K562 (cell line): Measurements from ENCODE around the gene ING5. TPM values are rescaled to one million over a fixed set of nuclear protein-coding genes. Genes with fewer than 3 reads are reported as not detected.

Experiments used
- ATAC-seq: fragments of 200-7000 bp; cut with Tn5 transposase; 3 replicates; pipeline ENCODE4 v1.9.1; 2020; ENCODE audit warnings: moderate library complexity
- BruUV-seq: library from RNA; stranded (reverse); fragments of 400-500 nt; replicated peaks from 2 replicates; lab custom pipeline; 2021; lab: Mats Ljungman, UMichigan
- CTCF ChIA-PET: fragments of 300-600 bp; formaldehyde crosslinking; extraction: SDS; loops from one replicate; lab custom pipeline; 2021; ENCODE audit warnings: low intra/inter-chr PET ratio; lab: Yijun Ruan, JAX
- POLR2A ChIA-PET: fragments of 300-600, 350-650 bp; sonication (Branson Sonifier 250); formaldehyde crosslinking; extraction: SDS; loops from one replicate; lab custom pipeline; 2021; ENCODE audit warnings: antibody characterized with exemption, inconsistent platforms; lab: Yijun Ruan, JAX
- DNase-seq, 4 experiments: peaks; one replicate each; pipeline versions ENCODE4 v3.0.0 to v3.0.0-alpha.2; 2011 to 2018; ENCODE audit warnings: low spot score in 3 of 4, mixed read lengths in 3 of 4; ENCODE audit errors: extremely low read depth in 1 of 4
- FAIRE-seq: peaks from 2 replicates; lab custom pipeline; 2011; peaks lifted over from hg19 to GRCh38; lab: Jason Lieb, UNC
- H2AFZ ChIP-seq: 2 replicates; pipeline ENCODE4 v1.6.0; 2011; ENCODE audit warnings: low read depth, low read length, control low read depth, inconsistent platforms
- H3K27ac ChIP-seq: fragments of 200-600 bp; 3 replicates; pipeline ENCODE4 v1.8.0; 2011; ENCODE audit warnings: low read depth, mild to moderate bottlenecking, control low read depth, inconsistent platforms, low read length, moderate library complexity, mixed read lengths; ENCODE audit errors: extremely low read depth
- H3K27me3 ChIP-seq, 2 experiments: fragments of 300-600 bp in 1 of 2; 2 replicates in 1 of 2; 3 replicates in 1 of 2; pipeline versions ENCODE4 v1.6.0 to v1.8.0; 2011; ENCODE audit warnings: inconsistent platforms in 2 of 2, low read length in 2 of 2, mild to moderate bottlenecking in 1 of 2, mixed read lengths in 1 of 2, moderate library complexity in 1 of 2; ENCODE audit not compliant: control insufficient read depth in 2 of 2, insufficient read depth in 2 of 2
- H3K36me3 ChIP-seq: fragments of 300-600 bp; 3 replicates; pipeline ENCODE4 v1.8.0; 2011; ENCODE audit warnings: mild to moderate bottlenecking, low read length, inconsistent platforms; ENCODE audit not compliant: control insufficient read depth, insufficient read depth
- H3K4me1 ChIP-seq, 2 experiments: fragments of 200-600 bp in 1 of 2; replicated peaks in 1 of 2; 2 replicates in 1 of 2; 3 replicates in 1 of 2; pipeline versions ENCODE4 v1.5.1 to v1.8.0; 2011; ENCODE audit warnings: inconsistent platforms in 2 of 2, low read length in 2 of 2, mild to moderate bottlenecking in 1 of 2, mixed read lengths in 1 of 2, moderate library complexity in 1 of 2; ENCODE audit not compliant: control insufficient read depth in 2 of 2, insufficient read depth in 2 of 2
- H3K4me2 ChIP-seq: 2 replicates; pipeline ENCODE4 v1.6.1; 2011; ENCODE audit warnings: low read length, control low read depth, inconsistent platforms, mixed read lengths; ENCODE audit not compliant: insufficient read depth
- H3K4me3 ChIP-seq: fragments of 200-600 bp; sonication (generic), shearing (Covaris generic); 2 replicates; pipeline ENCODE4 v1.5.1; 2016; ENCODE audit warnings: control low read depth, inconsistent platforms
- H3K79me2 ChIP-seq: fragments of 200-600 bp; 3 replicates; pipeline ENCODE4 v1.8.0; 2011; ENCODE audit warnings: low read length, inconsistent platforms; ENCODE audit not compliant: control insufficient read depth, insufficient read depth
- H3K9ac ChIP-seq, 2 experiments: 2 replicates each; pipeline versions ENCODE4 v1.6.0 to v1.6.1; 2011; ENCODE audit warnings: low read depth in 2 of 2, low read length in 2 of 2, control low read depth in 1 of 2, inconsistent platforms in 1 of 2, mild to moderate bottlenecking in 1 of 2, mixed read lengths in 1 of 2; ENCODE audit not compliant: insufficient read depth in 1 of 2
- H3K9me1 ChIP-seq: one replicate; pipeline ENCODE4 v1.6.0; 2011; ENCODE audit warnings: inconsistent platforms, mild to moderate bottlenecking, low read length, moderate library complexity; ENCODE audit not compliant: control insufficient read depth, insufficient read depth
- H3K9me3 ChIP-seq: replicated peaks from 2 replicates; pipeline ENCODE4 v1.5.1; 2011; ENCODE audit warnings: low read depth, low read length, inconsistent platforms; ENCODE audit not compliant: control insufficient read depth, insufficient read depth
- H4K20me1 ChIP-seq: replicated peaks from 2 replicates; pipeline ENCODE4 v1.6.1; 2011; ENCODE audit warnings: low read length, inconsistent platforms, mixed read lengths; ENCODE audit not compliant: control insufficient read depth, insufficient read depth
- ATF1 ChIP-seq, 2 experiments: fragments of 450-650 bp in 1 of 2; IDR thresholded peaks; 2 replicates each; pipeline ENCODE4 v1.6.1; 2016; ENCODE audit warnings: missing compliant biosample characterization in 1 of 2, missing genetic modification characterization in 1 of 2
- BCL6 ChIP-seq: fragments of 250-450 bp; sonication (Bioruptor Pico); IDR thresholded peaks from 2 replicates; pipeline ENCODE4 v1.4.0; 2020
- CHD1 ChIP-seq: fragments of 200-600 bp; sonication (generic); IDR thresholded peaks from one replicate; pipeline ENCODE4 v1.6.1; 2012; ENCODE audit warnings: mild to moderate bottlenecking, moderate library complexity, low read length, inconsistent platforms
- JUNB ChIP-seq: fragments of 450-650 bp; formaldehyde crosslinking; conservative IDR thresholded peaks from 2 replicates; pipeline ENCODE4 v1.4.0; 2020; ENCODE audit warnings: mild to moderate bottlenecking
- KAT7 ChIP-seq: sonication (generic); formaldehyde crosslinking; IDR thresholded peaks from 2 replicates; pipeline ENCODE4 v1.8.0; 2022; ENCODE audit warnings: missing genetic modification reagents, mild to moderate bottlenecking, borderline replicate concordance
- NCOA6 ChIP-seq: fragments of 450-650 bp; IDR thresholded peaks from 2 replicates; pipeline ENCODE4 v1.6.1; 2017; ENCODE audit warnings: mild to moderate bottlenecking
- POLR2A ChIP-seq: fragments of 450-650 bp; conservative IDR thresholded peaks from 2 replicates; pipeline ENCODE4 v1.6.1; 2016
- POLR2G ChIP-seq: fragments of 200-400 bp; formaldehyde crosslinking; IDR thresholded peaks from 2 replicates; pipeline ENCODE4 v1.6.1; 2017; ENCODE audit warnings: low read depth, mild to moderate bottlenecking, antibody characterized with exemption, low read length, moderate library complexity
- POLR3A ChIP-seq: IDR thresholded peaks from 2 replicates; pipeline ENCODE4 v1.6.1; 2011; ENCODE audit warnings: borderline replicate concordance, mild to moderate bottlenecking, moderate library complexity; ENCODE audit not compliant: insufficient read length, insufficient read depth; ENCODE audit errors: extremely low read depth
- RBFOX2 ChIP-seq: fragments of 200-400 bp; formaldehyde crosslinking; IDR thresholded peaks from 2 replicates; pipeline ENCODE4 v1.6.1; 2017; ENCODE audit warnings: low read depth, mild to moderate bottlenecking, low read length, moderate library complexity
- SNRNP70 ChIP-seq: fragments of 200-400 bp; formaldehyde crosslinking; optimal IDR thresholded peaks from 2 replicates; pipeline ENCODE3; 2017; ENCODE audit warnings: low read depth, low read length
- SRSF9 ChIP-seq: fragments of 200-400 bp; formaldehyde crosslinking; IDR thresholded peaks from 2 replicates; pipeline ENCODE4 v1.6.1; 2017; ENCODE audit warnings: low read depth, low read length, borderline replicate concordance
- ZNF644 ChIP-seq: fragments of 200-800 bp; sonication (Bioruptor generic); IDR thresholded peaks from 2 replicates; pipeline ENCODE4 v1.6.1; 2016; ENCODE audit warnings: low read depth, missing genetic modification characterization, missing compliant biosample characterization
- ZNF785 ChIP-seq: fragments of 250-450 bp; sonication (Bioruptor Pico); IDR thresholded peaks from 2 replicates; pipeline ENCODE4 v1.4.0; 2020; ENCODE audit warnings: mild to moderate bottlenecking
- WGBS: fragments of 100-300 bp; shearing (Covaris generic); methylation state at CpG from one replicate; pipeline ENCODE4 v1.1.6; 2016; ENCODE audit warnings: low coverage, mixed read lengths; ENCODE audit not compliant: insufficient coverage; ENCODE audit errors: missing lambda C conversion rate; 5-methylcytosine and 5-hydroxymethylcytosine counted together
- in situ Hi-C: fragments of 300-500 bp; cut with MboI; formaldehyde crosslinking; loops from 4 replicates; pipeline ENCODE4 v1.15.0; 2018; ENCODE audit warnings: inconsistent platforms, mixed read lengths
- intact Hi-C: fragments of 100-400 bp; cut with micrococcal nuclease; formaldehyde crosslinking; loops from 2 replicates; pipeline ENCODE4 v1.14.2; 2022
- polyA plus RNA-seq, 8 experiments: library from polyadenylated mRNA; depleted of rRNA in 4 of 8; stranded (reverse) in 5 of 8; unstranded in 3 of 8; fragments of >200 nt; fragmentation: Nextera tagmentation in 2 of 8; fragmentation: Illumina TruSeq in 1 of 8; extraction: Ambion mirVana in 2 of 8; extraction: Trizol in 1 of 8; gene quantifications; 2 replicates each; pipeline versions ENCODE4 v1.2.1 to v1.2.3, GENCODE V29; 2011 to 2014; ENCODE audit warnings: inconsistent platforms in 1 of 8, missing spikeins in 1 of 8
- total RNA-seq, 7 experiments: library from RNA; depleted of rRNA in 6 of 7; stranded (reverse); fragments of >200 nt in 6 of 7; fragmentation: Illumina TruSeq in 2 of 7; extraction: Trizol in 2 of 7; gene quantifications; 2 replicates each; pipeline versions ENCODE4 v1.2.1 to v1.2.3, GENCODE V29; 2011 to 2021; ENCODE audit warnings: low replicate concordance in 1 of 7

The ING5 gene
- total and polyA plus RNA-seq, 9 of the 15 experiments (the other 6 are each of a cell fraction or from before 2014, with no cell fraction given), result 10.4 to 53.3 (median 27.9) TPM

GRCh38 chr2:241677392-241677791, 24.4 kb upstream of the ING5 start:
- no peaks in the 10 kb centered on the region for H3K27me3 ChIP-seq
- no peaks in the 10 kb centered on the region; the same call in 1 of the 2 replicates for H4K20me1 ChIP-seq
- intact Hi-C loops (no loop called here), in situ Hi-C loops (no loop called here)
- ATAC-seq (no peak), DNase-seq (no peak), FAIRE-seq (no peak)
- no peaks in the 10 kb centered on the region for H3K9me1 ChIP-seq
- ChIA-PET POLR2A (interaction anchor here (2.4 kb wide), 1 partner anchor 9 kb away, joined by 9 read pairs; the partner anchor contains the start of gene DTYMK), CTCF (no interaction called here)
- H3K9ac ChIP-seq, result no peak overlapping the region
- BruUV-seq, result no TSS peak
- no peak overlapping the region for H2AFZ ChIP-seq
- no peaks in the 10 kb centered on the region for H3K79me2 ChIP-seq
- 94% methylated on average over 9 of the region's 24 CpGs for WGBS
- no peak overlapping the region for H3K4me3 ChIP-seq
- H3K9me3 ChIP-seq, result no peaks in the 10 kb centered on the region
- TF ChIP-seq JUNB (CRISPR knock-in tag), result no peak
- no peak for TF ChIP-seq POLR3A
- TF ChIP-seq BCL6, result no peak
- no peak for TF ChIP-seq NCOA6
- TF ChIP-seq POLR2G, result peak; percentile 57
- no peak for TF ChIP-seq ATF1 (CRISPR knock-in tag; IDR thresholded peaks at IDR 0.05)
- TF ChIP-seq ATF1 (tag; IDR thresholded peaks at IDR 0.05), result no peak
- TF ChIP-seq CHD1, result no peak
- no peak for TF ChIP-seq SNRNP70
- no peak for TF ChIP-seq ZNF644 (tag)
- TF ChIP-seq ZNF785 (CRISPR knock-in tag), result no peak
- no peak for TF ChIP-seq KAT7
- no peak for TF ChIP-seq SRSF9
- peak; percentile 17; the same call in 1 of the 2 replicates for TF ChIP-seq POLR2A
- peak; percentile 58 for TF ChIP-seq RBFOX2
- no peak overlapping the region for H3K27ac ChIP-seq
- H3K36me3 ChIP-seq, result peaks cover 68% of the 10 kb centered on the region; the same call in 2 of the 3 replicates
- H3K4me2 ChIP-seq, result no peak overlapping the region
- peaks cover 0 to 5% of the 10 kb centered on the region in 2 experiments; a peak in 2 of 5 replicates for H3K4me1 ChIP-seq
